Endodermal cell (in vitro differentiated cells): Measurements from ENCODE around the gene BRINP1. TPM values are rescaled to one million over a fixed set of nuclear protein-coding genes. Genes with fewer than 3 reads are reported as not detected.
A peak's percentile ranks its signal among the peaks of the same experiment; 100 is the strongest.

Experiments used
- DNase-seq: peaks from one replicate; pipeline ENCODE4 v3.0.0-alpha.2; 2017
- H3K27ac ChIP-seq: 2 replicates; pipeline ENCODE4 v1.5.1; 2013; ENCODE audit warnings: mild to moderate bottlenecking, low read depth, low read length, moderate library complexity
- H3K27me3 ChIP-seq: 2 replicates; pipeline ENCODE4 v1.6.1; 2013; ENCODE audit warnings: mild to moderate bottlenecking, low read length, moderate library complexity; ENCODE audit not compliant: insufficient read depth, control insufficient read depth, poor library complexity, severe bottlenecking
- H3K36me3 ChIP-seq: 2 replicates; pipeline ENCODE4 v1.7.0; 2013; ENCODE audit warnings: mild to moderate bottlenecking, low read length, moderate library complexity; ENCODE audit not compliant: control insufficient read depth, insufficient read depth
- H3K4me1 ChIP-seq: one replicate; pipeline ENCODE4 v1.7.0; 2013; ENCODE audit warnings: low read length; ENCODE audit not compliant: control insufficient read depth, insufficient read depth
- H3K4me3 ChIP-seq: 2 replicates; pipeline ENCODE4 v1.5.1; 2013; ENCODE audit warnings: mild to moderate bottlenecking, low read length, moderate library complexity
- H3K9ac ChIP-seq: 2 replicates; pipeline ENCODE4 v1.6.1; 2013; ENCODE audit warnings: mild to moderate bottlenecking, low read length, moderate library complexity; ENCODE audit not compliant: poor library complexity, severe bottlenecking; ENCODE audit errors: extremely low read depth
- H3K9me3 ChIP-seq: 2 replicates; pipeline ENCODE4 v1.6.1; 2013; ENCODE audit warnings: mild to moderate bottlenecking, low read length, moderate library complexity; ENCODE audit not compliant: control insufficient read depth
- H3K27ac Mint-ChIP-seq: 2 replicates; pipeline ENCODE4 v1.8.0; 2020; ENCODE audit warnings: mixed read lengths
- H3K27me3 Mint-ChIP-seq: 2 replicates; pipeline ENCODE4 v1.8.0; 2021; ENCODE audit warnings: mild to moderate bottlenecking, mixed read lengths; ENCODE audit not compliant: insufficient read depth
- H3K36me3 Mint-ChIP-seq: 2 replicates; pipeline ENCODE4 v1.8.0; 2020; ENCODE audit warnings: low read depth, mixed read lengths
- H3K4me1 Mint-ChIP-seq: 2 replicates; pipeline ENCODE4 v1.8.0; 2020; ENCODE audit warnings: mixed read lengths
- H3K4me3 Mint-ChIP-seq: 2 replicates; pipeline ENCODE4 v1.8.0; 2020; ENCODE audit warnings: mild to moderate bottlenecking, moderate library complexity, mixed read lengths
- H3K9me3 Mint-ChIP-seq: 2 replicates; pipeline ENCODE4 v1.8.0; 2020; ENCODE audit warnings: mild to moderate bottlenecking, mixed read lengths
- WGBS, 2 experiments: methylation state at CpG; one replicate each; pipeline versions ENCODE4 v1.1.5 to v1.1.7; 2013; ENCODE audit warnings: missing lambda C conversion rate in 2 of 2, mixed read lengths in 1 of 2; ENCODE audit not compliant: insufficient coverage in 1 of 2, insufficient read length in 1 of 2; 5-methylcytosine and 5-hydroxymethylcytosine counted together
- total RNA-seq, 2 donors: library from RNA; stranded (reverse); fragmentation: NEBNext Ultra II Directional in 1 of 2; extraction: Animal tissue kit (Norgen Biotek cat#: 25700) in 1 of 2; gene quantifications; 2 replicates in 1 of 2; 3 replicates in 1 of 2; pipeline ENCODE4 v1.2.1, GENCODE V29; 2021
- TF ChIP-seq, protein P1 (sequence below): fragments of 200-600 bp; sonication (generic); conservative IDR thresholded peaks from 2 replicates; pipeline ENCODE4 v1.5.0; 2021; ENCODE audit warnings: antibody characterized with exemption, mild to moderate bottlenecking

Gene BRINP1
- total RNA-seq, 2 donors from 2014 or later: 6.3 to 9.6 TPM

- Histone ChIP-seq H3K9me3 (no peaks in the 10 kb centered on the region), H3K27ac (no peak overlapping the region), H3K27me3 (peaks cover 40% of the 10 kb centered on the region), H3K4me1 (peaks cover 5% of the 10 kb centered on the region), H3K36me3 (no peaks in the 10 kb centered on the region), H3K4me3 (peak overlapping the region; percentile 84), H3K9ac (no peak overlapping the region)
- no peaks in the 10 kb centered on the region for H3K36me3 Mint-ChIP-seq
- H3K27me3 Mint-ChIP-seq: peaks cover 70% of the 10 kb centered on the region
- peaks cover 34% of the 10 kb centered on the region for H3K4me1 Mint-ChIP-seq
- peak; percentile 59 for DNase-seq
- peak overlapping the region; percentile 83 for H3K4me3 Mint-ChIP-seq
- WGBS, 2 experiments: 54 to 62% methylated on average over 5 to 9 of the region's 9 CpGs
- H3K27ac Mint-ChIP-seq: no peak overlapping the region
- TF ChIP-seq, protein P1, sequence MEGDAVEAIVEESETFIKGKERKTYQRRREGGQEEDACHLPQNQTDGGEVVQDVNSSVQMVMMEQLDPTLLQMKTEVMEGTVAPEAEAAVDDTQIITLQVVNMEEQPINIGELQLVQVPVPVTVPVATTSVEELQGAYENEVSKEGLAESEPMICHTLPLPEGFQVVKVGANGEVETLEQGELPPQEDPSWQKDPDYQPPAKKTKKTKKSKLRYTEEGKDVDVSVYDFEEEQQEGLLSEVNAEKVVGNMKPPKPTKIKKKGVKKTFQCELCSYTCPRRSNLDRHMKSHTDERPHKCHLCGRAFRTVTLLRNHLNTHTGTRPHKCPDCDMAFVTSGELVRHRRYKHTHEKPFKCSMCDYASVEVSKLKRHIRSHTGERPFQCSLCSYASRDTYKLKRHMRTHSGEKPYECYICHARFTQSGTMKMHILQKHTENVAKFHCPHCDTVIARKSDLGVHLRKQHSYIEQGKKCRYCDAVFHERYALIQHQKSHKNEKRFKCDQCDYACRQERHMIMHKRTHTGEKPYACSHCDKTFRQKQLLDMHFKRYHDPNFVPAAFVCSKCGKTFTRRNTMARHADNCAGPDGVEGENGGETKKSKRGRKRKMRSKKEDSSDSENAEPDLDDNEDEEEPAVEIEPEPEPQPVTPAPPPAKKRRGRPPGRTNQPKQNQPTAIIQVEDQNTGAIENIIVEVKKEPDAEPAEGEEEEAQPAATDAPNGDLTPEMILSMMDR: no peak
- no peaks in the 10 kb centered on the region for H3K9me3 Mint-ChIP-seq
Measured at GRCh38 chr9:119366909-119367682, 2.1 kb downstream of the BRINP1 start.

GRCh38 chr9:119365291-119366027 lies 3.8 kb downstream of the BRINP1 start:
- DNase-seq: peak; percentile 93
- Mint-ChIP-seq H3K4me1 (peaks cover 37% of the 10 kb centered on the region), H3K9me3 (no peaks in the 10 kb centered on the region)

GRCh38 chr9:119360237-119360636 lies 9.0 kb downstream of the BRINP1 start:
- WGBS, 2 experiments: 26 to 60% methylated on average over 5 of the region's 5 CpGs

More at GRCh38 chr9:119365291-119366027, 3.8 kb downstream of the BRINP1 start:
- H3K4me3 Mint-ChIP-seq: no peak overlapping the region
- H3K27me3 ChIP-seq: peaks cover 27% of the 10 kb centered on the region
- no peaks in the 10 kb centered on the region for H3K9me3 ChIP-seq
- no peak overlapping the region for H3K27ac Mint-ChIP-seq
- H3K4me1 ChIP-seq: peaks cover 9% of the 10 kb centered on the region
- no peaks in the 10 kb centered on the region for H3K36me3 Mint-ChIP-seq
- H3K9ac ChIP-seq: no peak overlapping the region
- H3K27me3 Mint-ChIP-seq: peaks cover 54% of the 10 kb centered on the region
- no peak overlapping the region for H3K4me3 ChIP-seq
- TF ChIP-seq, protein P1: peak; percentile 94
- whole genome bisulfite sequencing, 2 experiments: 8 to 14% methylated on average over 4 to 9 of the region's 9 CpGs
- no peaks in the 10 kb centered on the region for H3K36me3 ChIP-seq
- H3K27ac ChIP-seq: no peak overlapping the region

More at GRCh38 chr9:119360237-119360636, 9.0 kb downstream of the BRINP1 start:
- no peaks in the 10 kb centered on the region for H3K27me3 ChIP-seq
- H3K4me3 ChIP-seq: peak overlapping the region; percentile 39
- Mint-ChIP-seq H3K4me3 (peak overlapping the region; percentile 19), H3K27ac (no peak overlapping the region), H3K9me3 (no peaks in the 10 kb centered on the region), H3K36me3 (no peaks in the 10 kb centered on the region), H3K4me1 (peaks cover 30% of the 10 kb centered on the region), H3K27me3 (peaks cover 26% of the 10 kb centered on the region)
- H3K36me3 ChIP-seq: no peaks in the 10 kb centered on the region
- H3K9ac ChIP-seq: no peak overlapping the region
- TF ChIP-seq, protein P1: no peak
- H3K27ac ChIP-seq: no peak overlapping the region
- no peaks in the 10 kb centered on the region for H3K9me3 ChIP-seq
- H3K4me1 ChIP-seq: peaks cover 9% of the 10 kb centered on the region
- no peak for DNase-seq
